HG03439 (cell line): ENCODE results near the gene TOP3B.

Experiments used
- ATAC-seq: cut with Tn5 transposase; IDR thresholded peaks from one replicate; pipeline ENCODE4 v1.9.1; 2021; ENCODE audit warnings: mild to moderate bottlenecking, moderate library complexity; ENCODE audit not compliant: unreplicated experiment

Gene TOP3B

DNA sequence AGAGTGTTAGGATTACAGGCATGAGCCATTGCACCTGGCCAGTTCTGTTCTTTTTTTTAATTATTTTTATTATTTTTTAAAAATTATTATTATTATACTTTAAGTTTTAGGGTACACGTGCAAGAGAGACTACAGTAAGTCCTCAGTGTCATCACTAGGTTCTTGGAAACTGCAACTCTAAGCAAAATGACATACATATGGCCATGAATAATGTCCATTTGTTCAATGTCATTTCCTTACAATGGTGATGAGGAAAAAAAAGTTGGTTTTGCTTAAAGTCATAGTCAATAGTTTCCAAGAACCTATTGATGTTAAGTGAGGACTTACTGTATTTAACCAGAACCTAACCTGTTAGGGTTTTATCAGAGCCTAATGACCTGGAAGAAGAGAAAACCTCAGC lies 29.4 kb upstream of the TOP3B start:
- no peak for ATAC-seq

DNA sequence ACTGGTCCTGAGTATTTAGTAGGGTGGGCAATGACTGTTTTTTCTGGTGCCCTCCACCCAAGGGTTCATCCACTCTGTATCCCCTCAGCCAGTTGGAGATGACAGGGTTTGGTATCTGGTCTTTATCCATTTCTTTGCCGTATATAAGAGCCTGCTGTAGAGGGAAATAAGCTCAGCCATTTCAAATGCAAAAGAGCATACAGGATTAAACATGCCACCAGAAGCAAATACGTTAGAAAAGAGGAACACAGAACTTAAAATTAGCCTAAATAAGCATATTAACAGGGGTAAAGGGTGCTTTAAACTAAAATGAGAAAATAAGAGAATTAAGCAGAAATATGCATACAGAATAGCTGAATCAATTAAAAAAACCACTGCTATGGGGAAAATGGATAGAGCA lies 27.8 kb upstream of the TOP3B start:
- no peak for ATAC-seq

DNA sequence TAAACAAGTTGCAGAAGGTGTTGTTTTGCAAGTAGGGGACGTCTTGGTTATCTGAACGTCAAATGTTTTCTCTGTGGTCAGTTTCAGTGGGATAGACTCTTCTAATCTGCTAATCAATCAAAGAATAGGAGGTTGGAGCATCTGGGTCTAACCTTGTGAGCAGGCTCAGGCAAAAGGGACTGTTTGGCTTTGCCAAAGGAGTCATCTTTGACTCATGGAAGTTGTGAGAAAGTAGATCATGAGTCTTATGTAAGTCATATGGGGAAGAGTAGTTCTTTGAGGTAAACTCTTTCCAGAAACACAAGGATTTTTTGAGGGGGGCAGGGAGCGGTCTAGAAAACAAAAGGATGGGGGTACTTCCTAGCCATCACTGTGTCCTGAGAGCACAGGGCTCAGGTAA lies 27.1 kb upstream of the TOP3B start:
- no peak for ATAC-seq

DNA sequence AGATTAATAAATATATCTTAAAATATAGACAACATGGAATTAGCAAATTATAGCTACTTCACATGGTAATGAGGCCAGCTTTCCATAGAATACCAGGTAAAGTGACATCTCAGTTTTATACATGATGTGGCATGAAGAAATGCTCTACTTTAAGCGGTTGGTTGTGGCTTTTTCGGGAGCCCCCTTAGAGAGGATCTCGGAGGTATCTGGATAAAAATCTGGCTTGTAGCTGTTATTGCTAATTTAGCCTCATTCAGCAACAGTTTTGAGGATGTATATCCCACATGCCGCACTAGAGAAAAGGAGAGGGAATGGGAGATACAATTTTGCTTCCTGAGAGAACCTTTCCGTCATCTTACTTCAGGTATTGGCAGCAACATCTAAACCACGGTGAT lies 24.0 kb upstream of the TOP3B start:
- no peak for ATAC-seq

DNA sequence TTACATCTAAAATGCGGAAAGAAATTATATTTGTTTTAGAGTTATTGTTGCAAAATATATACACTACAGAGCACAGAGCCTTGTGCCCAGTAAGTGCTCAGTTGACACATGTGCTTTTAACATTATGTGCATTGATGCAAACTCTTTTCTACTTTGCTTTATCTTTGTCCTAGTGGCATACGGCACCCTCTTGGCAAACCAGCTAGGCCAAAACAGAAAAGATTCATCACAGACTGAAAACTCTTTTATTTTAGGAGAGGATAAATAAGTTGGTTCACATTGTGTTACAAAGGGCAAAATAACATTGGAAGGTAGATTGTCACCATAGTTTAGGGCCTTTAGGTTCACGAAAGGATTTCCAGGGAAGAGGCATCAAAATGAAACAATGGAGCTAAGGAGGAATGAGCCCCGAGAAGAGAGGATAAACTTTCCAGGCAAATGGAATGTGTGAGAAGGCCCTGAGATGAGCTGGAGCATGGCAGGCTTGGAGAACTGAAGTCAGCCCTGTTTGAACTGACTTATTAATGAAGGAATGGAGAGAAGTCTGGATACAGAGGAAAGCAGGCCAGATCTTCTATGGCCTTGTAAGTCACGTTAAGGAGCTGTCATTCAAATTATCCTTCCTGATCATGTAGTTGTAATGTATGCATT lies 23.5 kb upstream of the TOP3B start:
- ATAC-seq, result no peak

DNA sequence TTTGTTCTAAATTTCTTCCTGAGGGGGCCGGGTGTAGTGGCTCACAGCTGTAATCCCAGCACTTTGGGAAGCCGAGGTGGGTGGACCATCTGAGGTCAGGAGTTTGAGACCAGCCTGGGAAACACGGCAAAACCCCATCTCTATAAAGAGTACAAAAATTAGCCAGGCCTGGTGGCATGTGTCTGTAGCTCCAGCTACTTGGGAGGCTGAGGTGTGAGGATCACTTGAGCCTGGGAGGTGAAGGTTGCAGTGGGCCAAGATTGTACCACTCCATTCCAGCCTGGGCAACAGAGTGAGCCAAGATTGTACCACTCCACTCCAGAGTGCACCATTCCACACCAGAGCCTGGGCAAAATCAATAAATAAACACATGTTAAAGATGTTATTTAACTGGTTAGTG lies 20.6 kb upstream of the TOP3B start:
- ATAC-seq, result no peak

DNA sequence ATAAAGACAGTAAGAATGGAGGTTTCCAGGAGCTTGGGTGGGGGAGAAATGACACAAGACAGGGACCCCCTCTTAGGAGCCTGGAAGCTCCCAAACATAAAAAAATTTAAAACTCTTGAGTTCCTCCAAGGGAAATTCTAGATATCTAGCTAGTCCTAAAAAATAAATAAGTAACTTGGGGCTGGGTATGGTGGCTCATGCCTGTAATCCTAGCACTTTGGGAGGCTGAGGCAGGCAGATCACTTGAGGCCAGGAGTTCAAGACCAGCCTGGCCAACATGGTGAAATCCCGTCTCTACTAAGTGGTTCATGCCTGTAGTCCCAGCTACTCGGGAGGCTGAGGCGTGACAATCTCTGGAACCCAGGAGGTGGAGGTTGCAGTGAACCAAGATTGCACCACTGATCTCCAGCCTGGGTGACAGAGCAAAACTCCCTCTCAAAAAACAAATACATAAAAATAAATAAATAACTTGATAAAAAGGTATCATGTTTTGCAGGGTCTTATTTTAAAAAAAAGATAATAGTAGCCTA lies 20.0 kb upstream of the TOP3B start:
- no peak for ATAC-seq

DNA sequence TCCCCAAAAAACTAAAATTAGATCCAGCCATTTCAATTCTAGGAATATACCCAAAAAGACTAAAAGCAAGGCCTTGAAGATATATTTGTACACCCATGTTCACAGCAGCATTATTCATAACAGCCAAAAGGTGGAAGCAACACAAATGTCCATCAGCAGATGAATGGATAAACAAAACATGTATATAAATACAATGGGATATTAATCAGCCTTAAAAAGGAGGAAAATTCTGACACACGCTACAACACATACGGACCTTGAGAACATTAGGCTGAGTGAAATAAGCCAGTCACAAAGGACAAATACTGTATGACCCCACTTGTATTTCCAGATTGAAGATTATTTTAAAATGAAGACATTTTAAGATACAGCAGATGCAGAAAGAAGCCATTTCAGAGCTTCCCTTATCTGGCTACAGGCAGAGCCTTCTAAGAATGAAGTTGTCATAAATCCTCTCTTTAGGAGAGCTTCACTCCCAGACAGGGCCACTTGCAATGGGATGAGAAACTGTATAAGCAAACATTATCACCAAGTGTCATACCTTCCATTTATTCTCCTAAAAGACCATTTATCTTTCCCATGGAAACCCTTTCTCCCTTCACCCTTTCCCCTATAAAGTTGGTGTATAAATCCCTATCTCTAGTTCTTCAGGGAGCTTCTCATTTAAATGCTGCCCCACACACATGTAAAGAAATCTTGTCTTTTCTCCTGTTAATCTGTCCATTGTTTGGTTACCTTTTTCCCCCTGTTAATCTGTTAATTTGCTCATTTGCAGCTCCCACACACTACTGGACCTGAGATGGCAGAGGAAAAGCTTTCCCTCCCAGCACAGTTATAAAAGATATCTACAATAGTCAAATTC lies 19.3 kb upstream of the TOP3B start:
- no peak for ATAC-seq

DNA sequence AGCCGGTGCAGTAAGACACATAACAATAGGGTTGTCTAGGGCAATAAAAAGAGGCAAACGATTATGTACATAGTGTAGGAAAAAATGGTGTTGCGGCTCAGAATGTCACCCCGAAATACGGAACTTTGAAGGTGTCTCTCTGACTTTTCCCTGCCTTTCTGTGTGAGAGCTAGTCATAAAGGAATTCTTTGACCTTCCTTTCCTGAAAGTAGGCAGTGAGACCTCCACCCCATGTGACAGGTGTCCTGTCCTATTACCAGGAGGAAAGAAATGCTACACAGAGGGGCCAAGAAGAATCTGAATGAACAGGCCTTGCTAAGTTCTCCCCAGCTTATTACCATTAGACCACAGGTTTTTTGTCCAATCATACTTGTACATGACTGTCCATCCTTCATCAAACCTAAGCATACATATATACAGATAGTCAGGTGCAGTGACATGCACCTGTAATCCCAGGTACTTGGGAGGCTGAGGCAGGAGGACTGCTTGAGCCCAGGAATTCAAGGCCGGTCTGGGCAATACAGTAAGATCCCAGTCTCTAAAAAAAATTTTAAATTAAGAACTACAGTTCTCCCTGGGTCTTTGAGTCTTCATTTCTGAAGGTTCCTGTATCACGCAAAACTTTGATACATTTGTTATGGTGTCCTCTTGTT lies 16.1 kb upstream of the TOP3B start:
- ATAC-seq, result no peak

DNA sequence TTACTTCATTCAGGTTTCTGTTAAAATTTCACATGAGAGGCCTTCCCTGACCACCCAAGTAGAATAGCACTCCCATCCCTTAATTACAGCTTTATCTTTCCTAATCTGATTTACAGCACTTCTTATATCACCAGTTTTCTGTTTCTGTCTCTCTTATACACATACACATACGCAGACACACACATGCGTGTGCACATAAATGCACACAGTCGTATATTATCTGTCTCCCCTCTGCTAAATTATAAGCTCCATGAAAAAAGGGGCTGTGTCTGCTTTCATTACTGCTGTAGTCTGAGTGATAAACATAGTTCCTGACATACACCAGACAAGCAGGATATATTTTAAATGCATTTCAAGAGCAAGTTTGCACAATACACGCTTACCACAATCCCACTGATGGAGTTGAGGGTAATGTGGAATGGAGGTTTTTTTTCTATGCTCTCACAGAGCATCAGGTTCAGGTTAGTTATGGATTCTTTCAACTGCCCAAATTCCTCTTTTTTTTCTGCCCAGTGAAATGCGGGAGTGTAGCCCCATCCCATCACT lies 13.7 kb upstream of the TOP3B start:
- no peak for ATAC-seq

DNA sequence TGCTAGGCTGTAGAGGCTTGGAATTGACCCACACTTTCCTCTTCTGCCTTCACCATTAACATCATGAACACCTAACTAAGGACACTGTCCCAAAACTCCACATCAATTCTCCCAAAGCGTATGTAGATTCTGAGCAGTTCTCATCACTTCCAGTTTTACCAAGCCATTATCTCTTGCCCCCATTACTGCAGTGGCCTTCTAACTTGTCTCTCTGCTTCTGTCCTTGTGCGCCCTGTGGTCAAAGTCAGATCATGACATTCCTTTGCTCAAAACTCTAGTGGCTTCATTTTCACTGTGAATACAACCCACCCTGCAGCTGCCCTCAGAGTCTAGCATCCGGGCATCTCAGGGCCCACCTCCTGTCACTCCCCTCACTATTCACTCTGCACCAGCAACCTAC lies 13.1 kb upstream of the TOP3B start:
- no peak for ATAC-seq

DNA sequence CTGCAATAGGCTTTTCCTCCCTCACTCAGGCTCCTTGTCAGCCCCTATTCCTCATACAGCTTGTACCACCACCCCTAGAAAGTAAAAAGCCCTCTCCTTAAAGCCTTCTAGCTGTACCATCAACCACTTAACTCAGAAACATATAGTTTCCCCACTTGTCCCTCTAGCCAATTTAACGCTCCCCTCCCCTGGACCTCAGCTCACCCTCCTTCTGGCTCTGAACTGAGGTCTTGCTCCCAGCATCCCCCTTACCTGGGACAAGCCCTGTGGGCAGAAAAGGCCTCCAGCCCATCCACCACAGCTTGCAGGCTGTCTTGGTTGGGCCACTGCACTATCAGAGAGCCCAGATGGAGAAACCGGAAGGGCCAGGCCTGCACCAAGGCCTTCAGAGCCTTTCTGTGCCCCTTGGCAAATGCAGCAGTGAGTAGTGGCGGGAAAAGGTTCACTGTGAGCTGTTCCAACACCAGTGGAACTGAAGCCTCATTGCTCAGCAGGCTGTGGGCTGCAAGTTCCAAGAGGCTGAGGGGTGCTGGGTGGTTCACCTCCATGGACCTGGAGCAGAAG lies 12.4 kb upstream of the TOP3B start:
- no peak for ATAC-seq

DNA sequence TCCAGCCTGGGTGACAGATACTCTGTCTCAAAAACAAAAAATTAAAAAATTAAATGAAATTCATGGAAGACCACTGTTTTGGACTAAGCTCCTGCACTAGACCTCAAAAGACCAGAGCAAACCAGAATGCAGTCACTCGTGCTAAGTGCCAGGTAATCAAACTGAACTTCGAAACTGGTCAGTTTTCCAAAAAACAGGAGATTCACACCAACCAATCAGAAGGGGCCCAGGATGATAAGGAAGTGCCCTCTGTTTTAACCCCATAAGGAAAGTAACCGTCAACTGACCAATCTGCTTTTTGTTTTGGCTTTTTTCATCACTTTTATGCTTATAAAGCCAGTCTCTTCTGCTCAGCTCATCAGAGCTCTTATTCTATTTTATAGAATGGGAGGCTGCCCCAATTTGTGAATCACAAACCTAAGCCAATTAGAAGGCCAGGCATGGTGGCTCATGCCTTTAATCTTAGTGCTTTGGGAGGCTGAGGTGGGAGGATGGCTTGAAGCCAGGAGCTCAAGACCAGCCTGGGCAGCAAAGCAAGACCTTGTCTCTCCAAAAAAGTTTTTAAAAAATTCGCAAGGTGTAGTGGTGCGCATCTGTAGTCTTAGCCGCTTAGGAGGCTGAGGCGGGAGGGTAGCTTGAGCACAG lies 10.1 kb upstream of the TOP3B start:
- no peak for ATAC-seq

DNA sequence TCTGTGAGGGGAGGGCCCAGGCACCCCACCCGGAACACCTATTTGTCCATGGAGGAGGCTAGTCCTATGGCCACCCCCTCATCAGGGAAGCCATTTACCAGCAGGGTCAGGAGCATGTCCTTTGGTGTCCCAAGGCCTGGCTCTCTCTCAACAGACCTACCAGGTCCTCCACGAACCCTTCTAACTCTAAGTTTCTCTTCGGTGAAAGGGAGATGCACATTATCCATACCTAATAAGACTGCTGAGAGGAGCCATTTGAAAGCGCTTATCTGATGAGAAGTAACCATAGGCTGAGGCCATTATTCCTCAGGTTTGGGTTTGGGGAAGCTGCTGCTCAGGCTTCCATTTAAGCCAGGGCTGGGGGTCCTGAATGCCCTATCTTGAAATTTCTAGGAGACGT lies 9.2 kb upstream of the TOP3B start:
- ATAC-seq, result no peak

DNA sequence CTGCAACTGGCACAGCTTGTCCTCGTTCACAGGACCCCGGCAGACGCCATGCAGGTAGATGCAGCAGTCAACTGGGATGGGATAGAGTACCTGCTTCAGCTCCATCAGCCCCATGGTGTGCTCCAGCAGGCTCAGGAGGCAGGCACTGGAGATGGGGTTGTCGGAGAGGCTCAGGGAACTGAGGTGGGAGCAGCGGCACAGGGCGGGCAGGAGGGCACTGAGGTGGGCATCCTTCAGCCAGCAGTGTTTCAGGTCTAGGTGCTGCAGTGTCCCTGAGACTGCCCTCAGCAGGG lies 8.7 kb upstream of the TOP3B start:
- no peak for ATAC-seq

DNA sequence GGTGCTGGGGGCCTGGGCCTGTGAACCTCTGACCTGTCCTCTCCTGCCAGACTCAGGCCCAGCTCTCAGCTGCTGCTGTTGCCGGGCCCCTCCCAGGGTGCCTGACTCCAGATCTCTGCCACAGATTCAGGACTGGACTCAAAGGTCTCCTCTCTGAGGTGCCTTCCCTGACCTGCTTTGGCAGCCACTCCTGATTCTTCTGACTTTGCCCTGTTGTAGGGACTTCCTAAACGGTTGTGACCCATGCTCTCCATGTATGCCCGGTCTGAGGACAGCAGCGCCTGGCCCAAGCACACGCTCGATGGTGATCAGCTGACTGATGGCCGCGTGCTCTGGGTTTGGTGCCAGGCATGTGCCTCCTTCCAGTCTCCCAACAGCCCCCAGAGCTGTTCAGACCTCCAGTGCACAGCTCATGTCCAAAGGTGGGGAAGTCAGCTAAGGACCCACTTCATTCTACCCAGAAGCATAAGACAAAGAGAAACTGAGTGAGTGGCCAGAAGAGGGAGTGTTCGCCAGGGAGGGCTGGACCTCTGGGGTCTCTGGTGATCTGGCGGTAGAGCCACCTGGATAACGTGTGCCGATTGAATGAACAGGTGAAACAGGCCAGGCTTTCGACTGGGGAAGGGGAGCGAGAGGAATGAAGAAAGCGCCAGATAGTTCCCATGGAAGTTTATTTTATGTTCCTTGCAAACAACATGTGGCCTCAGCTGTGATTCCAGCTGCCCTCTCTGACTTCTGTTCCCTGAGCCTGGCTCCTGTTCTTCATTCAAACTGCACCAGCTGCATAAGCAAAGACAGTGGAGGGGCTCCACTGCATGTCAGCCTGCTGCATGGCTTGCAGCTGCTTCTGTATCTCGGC lies 8.1 kb upstream of the TOP3B start:
- no peak for ATAC-seq

DNA sequence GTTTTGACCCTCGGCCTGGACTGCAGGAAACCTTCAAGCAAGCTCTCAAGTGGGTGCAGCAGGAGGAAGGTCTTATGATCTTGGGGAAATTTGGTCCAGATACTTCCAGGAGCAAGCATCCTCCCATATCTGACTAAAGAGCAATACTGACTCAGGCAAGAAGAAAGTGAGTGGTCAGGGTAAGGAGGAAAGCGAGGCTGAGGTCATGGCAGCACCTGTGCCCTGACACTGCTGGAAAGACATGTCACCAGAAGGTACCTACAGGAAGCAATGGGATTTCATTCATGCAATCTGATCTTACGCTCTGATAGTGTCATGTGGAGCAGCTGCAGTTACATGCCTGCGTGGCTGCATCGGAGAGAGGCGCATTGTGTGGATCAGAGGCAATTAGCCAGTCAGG lies 6.5 kb upstream of the TOP3B start:
- ATAC-seq, result no peak

DNA sequence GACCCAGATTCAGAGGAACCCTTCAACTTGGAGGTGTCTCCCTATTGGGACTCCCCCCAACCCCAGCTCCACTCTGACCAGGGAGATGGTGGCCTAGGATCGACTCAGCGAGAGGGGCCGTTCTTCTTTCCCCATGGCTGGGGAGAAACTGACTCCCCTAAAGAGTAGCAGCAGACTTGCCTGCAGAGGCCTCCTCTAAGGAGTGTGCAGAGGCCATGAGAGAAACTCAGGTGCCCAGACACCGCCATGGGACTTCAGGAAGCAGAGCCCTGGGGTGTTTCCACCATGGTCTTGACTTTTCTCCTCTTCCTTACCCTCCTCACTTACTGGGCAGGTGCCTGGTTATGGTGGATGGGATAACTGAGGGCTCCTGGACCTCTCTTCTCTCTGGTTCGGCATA lies 2.6 kb upstream of the TOP3B start:
- no peak for ATAC-seq

DNA sequence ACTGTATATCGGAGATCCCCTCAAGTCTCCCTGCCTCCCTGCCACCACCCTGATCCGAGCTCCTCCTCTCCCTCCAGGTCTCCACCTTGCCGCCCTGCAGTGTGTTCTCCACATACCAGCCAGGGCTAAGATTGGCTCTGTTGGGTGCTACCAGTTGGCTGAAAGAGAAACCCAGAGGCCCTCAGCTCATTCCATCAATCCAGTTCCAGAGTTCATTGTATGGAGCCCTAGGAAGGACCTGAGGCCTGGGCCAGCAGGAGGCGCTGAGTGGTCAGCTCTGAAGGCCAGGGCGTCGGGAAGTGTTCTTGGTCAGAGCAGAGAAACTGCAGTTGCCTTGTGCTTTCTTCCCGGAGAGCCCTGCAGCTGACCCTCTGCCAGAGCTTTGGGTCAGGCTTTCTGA lies 2.2 kb upstream of the TOP3B start:
- ATAC-seq, result no peak

DNA sequence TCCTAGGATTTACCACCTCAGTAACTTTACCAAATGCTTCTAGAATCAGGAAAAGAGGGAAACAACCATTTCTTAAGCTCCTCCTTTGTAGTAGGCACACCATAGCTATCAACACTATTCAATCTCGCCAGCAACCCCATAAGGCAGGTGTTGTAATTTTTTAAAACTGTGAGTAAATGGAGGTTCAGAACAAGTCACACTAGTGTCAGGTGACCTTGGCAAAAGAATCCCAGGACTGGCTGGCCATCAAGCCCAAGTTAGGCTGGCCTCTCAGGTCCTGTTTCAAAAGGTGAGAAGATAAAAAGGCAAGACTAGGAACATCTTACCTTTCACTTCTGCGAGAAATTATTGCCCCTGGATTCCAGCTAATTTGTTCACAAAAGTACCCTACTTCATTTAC lies 713 bp downstream of the TOP3B start:
- no peak for ATAC-seq
